Measurements from ENCODE around the gene SMIM10L2A.
"Not testable (repeated sequence)": the region's sequence is repeated elsewhere in the genome, so short reads cannot be mapped to it uniquely, and the experiment has no call there.

Gene SMIM10L2A

DNA sequence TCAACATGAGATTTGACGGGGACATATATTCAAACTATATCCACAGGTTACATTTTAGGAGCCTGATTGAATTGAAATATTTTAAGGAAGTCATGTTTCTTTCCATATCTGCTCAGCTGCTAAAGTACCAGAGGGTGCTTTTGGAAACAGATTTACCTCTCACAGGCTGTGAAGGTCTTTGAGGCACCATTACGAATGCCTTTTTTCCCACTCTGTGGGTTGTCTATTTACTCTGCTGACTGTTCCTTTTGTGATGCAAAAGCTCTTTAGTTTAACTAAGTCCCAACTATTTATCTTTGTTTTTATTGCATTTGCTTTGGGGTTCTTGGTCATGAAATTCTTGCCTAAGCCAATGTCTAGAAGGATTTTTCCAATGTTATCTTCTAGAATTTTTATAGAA is 40.0 kb downstream of the SMIM10L2A start:
- not testable (repeated sequence) for DNase-seq

DNA sequence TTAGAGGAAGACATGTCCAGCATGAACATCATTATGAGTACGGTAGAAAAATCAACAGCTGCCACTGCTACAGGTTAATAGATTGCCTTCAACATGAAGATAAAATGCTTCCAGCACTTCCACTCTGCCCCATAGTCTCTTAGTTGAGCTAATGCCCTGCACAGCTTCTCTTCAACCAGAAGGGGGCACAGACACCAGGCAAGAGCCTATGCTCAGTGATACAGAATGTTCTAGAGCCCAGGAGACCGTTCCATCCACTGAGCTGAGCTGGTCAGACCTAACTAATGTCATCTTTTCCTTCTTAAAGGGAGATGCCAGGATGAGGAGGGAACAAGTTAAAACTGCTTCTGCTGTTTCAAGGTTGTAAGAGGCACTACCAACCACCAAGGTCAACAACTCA is 42.2 kb downstream of the SMIM10L2A start:
- no peak for DNase-seq

DNA sequence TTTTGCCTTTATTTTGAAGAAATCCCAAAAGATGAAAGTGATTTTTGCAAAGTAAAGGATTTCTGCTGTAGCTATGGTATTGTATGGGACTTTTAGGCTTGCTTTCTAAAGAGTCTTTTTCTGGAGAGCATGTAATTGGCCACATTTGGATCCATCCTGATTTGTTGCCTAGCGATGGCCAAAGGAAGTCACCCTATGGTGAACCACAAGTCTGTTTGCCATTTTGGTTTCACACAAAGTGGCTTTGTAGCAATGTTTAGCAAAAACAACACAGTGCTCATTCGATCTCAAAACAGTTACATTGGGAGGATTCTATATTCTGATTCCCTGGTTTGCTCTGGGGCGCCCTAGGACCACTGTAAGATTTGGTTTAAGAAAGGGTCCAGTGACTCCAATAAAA is 54.6 kb downstream of the SMIM10L2A start:
- no peak for DNase-seq

DNA sequence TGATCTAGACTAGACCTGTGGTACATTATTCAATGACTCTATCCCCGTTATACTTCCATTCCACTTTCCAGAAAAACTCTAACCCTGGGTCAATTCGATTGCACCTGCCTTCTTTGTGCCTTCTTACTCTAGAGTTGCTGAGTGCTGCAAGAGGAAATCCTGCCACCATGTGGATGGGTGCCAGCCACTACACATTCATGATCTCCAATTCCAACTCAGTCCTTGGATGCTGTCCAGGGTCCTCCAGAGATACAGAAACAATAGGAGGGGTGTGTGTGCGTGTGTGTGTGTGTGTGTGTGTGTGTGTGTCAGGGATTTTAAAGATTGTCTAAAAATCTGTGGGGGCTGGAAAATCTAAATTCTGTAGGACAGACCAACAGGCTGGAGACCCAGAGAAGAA is 55.8 kb downstream of the SMIM10L2A start:
- DNase-seq: peak; percentile 6

Measured in effector CD4-positive, alpha-beta T cell (primary cell).